ENCODE measurements around the gene RAB11FIP4. TPM values are rescaled to one million over a fixed set of nuclear protein-coding genes. Genes with fewer than 3 reads are reported as not detected.
A peak's percentile ranks its signal among the peaks of the same experiment; 100 is the strongest.

Gene RAB11FIP4
- total RNA-seq, 1 donor from 2014 or later: 10.2 TPM

DNA sequence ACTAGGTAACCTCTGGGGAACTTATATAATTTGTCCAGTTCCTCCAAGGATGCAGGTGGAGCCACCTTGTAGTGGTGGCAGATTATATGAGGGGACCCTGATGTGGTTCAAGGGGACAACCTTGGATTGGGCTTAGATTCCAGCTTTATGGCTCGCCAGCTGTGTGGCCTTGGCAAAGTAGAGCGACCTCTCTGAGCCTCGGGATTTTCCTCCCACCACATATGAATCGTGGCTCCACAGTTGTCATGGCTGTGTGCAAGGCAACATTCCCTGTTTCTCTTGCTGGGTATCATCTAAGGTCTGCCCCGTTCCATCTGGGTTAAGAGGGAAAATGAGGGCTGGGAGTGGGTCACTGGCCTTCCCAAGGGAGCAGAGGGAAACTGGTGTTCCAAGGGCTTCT lies 104.6 kb downstream of the RAB11FIP4 start:
- peaks cover 7% of the 10 kb centered on the region for H4K20me1 ChIP-seq (ENCODE audit: low read depth)
- no peak overlapping the region for H3K4me3 Mint-ChIP-seq
- no peak overlapping the region for H3K27ac Mint-ChIP-seq
- peaks cover 14% of the 10 kb centered on the region for H3F3A ChIP-seq (ENCODE audit: low read depth)
- H3K36me3 ChIP-seq: no peaks in the 10 kb centered on the region
- H3K27me3 ChIP-seq: no peaks in the 10 kb centered on the region
- peaks cover 14% of the 10 kb centered on the region for H3K27me3 Mint-ChIP-seq (ENCODE audit: insufficient read depth, low read depth)
- no peak for DNase-seq (ENCODE audit: low spot score)
- no peak overlapping the region for H3K4me3 ChIP-seq
- no peaks in the 10 kb centered on the region for H3K9me3 Mint-ChIP-seq
- TF ChIP-seq EZH2 (IDR thresholded peaks at IDR 0.05): no peak
- TF ChIP-seq, protein P1, sequence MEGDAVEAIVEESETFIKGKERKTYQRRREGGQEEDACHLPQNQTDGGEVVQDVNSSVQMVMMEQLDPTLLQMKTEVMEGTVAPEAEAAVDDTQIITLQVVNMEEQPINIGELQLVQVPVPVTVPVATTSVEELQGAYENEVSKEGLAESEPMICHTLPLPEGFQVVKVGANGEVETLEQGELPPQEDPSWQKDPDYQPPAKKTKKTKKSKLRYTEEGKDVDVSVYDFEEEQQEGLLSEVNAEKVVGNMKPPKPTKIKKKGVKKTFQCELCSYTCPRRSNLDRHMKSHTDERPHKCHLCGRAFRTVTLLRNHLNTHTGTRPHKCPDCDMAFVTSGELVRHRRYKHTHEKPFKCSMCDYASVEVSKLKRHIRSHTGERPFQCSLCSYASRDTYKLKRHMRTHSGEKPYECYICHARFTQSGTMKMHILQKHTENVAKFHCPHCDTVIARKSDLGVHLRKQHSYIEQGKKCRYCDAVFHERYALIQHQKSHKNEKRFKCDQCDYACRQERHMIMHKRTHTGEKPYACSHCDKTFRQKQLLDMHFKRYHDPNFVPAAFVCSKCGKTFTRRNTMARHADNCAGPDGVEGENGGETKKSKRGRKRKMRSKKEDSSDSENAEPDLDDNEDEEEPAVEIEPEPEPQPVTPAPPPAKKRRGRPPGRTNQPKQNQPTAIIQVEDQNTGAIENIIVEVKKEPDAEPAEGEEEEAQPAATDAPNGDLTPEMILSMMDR (IDR thresholded peaks at IDR 0.05): no peak
- no peak overlapping the region for H3K9ac ChIP-seq
- H2AFZ ChIP-seq (replicated peaks): no peak overlapping the region
- H3K4me2 ChIP-seq: no peak overlapping the region
- no peaks in the 10 kb centered on the region for H3K9me3 ChIP-seq (ENCODE audit: low read depth)
- H3K4me1 Mint-ChIP-seq: peaks cover 37% of the 10 kb centered on the region
- H3K36me3 Mint-ChIP-seq: no peaks in the 10 kb centered on the region
- no peaks in the 10 kb centered on the region for H3K79me2 ChIP-seq (ENCODE audit: low read depth)
- H3K4me1 ChIP-seq: peaks cover 24% of the 10 kb centered on the region
- H3K27ac ChIP-seq: no peak overlapping the region

DNA sequence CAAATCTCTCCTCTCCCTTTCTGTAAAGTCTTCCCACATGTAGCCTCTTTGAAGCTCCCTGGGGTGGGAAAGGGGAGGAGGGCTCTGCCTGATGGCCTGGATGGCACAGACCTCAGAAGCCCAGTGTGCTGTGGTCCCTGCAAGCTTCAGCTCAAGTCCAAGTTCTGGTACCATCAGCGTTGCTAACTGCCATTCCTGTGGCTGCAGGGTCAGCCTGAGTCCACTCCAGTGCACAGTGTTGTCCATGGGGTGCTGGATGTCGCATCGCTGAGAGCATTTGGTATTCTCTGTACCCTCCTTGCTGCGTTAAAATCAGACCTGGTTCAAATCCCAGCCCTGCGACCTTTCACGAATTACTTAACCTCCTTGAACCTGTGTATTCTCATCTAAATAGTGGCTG lies 105.1 kb downstream of the RAB11FIP4 start:
- no peaks in the 10 kb centered on the region for H3K36me3 Mint-ChIP-seq
- Histone ChIP-seq H3K27ac (no peak overlapping the region), H3K36me3 (no peaks in the 10 kb centered on the region), H3K4me2 (no peak overlapping the region), H2AFZ (replicated peaks) (no peak overlapping the region), H3F3A (ENCODE audit: low read depth) (peaks cover 14% of the 10 kb centered on the region), H3K9me3 (ENCODE audit: low read depth) (no peaks in the 10 kb centered on the region), H3K9ac (no peak overlapping the region), H3K79me2 (ENCODE audit: low read depth) (no peaks in the 10 kb centered on the region), H3K27me3 (no peaks in the 10 kb centered on the region), H3K4me1 (peaks cover 24% of the 10 kb centered on the region), H3K4me3 (no peak overlapping the region), H4K20me1 (ENCODE audit: low read depth) (peaks cover 7% of the 10 kb centered on the region)
- H3K27me3 Mint-ChIP-seq (ENCODE audit: insufficient read depth, low read depth): peaks cover 13% of the 10 kb centered on the region
- H3K9me3 Mint-ChIP-seq: no peaks in the 10 kb centered on the region
- H3K27ac Mint-ChIP-seq: no peak overlapping the region
- H3K4me3 Mint-ChIP-seq: no peak overlapping the region
- TF ChIP-seq, protein P1 (IDR thresholded peaks at IDR 0.05): no peak
- no peak for TF ChIP-seq EZH2phosphoT487 (IDR thresholded peaks at IDR 0.05)
- no peak for TF ChIP-seq EZH2 (IDR thresholded peaks at IDR 0.05)
- DNase-seq (ENCODE audit: low spot score): no peak
- peaks cover 39% of the 10 kb centered on the region for H3K4me1 Mint-ChIP-seq

DNA sequence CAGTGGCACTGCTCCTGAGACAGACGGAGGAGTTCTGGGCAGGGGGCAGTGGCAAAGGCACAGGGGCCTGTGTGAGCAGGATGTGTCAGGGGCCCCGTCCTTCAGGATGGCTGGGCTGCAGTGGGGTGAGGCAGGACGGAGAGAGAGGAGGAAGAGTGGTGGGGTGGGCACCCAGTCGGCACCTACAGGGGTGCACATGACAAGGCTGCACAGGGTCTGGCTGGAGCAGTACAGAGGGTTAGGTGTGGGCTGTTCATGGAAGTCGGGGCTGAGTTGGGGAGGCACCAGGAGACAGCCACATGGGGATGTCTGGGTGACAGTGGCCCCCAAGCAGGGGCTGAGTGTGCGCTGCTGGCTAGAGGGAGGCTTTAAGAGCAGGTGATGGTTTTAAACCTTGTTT lies 106.0 kb downstream of the RAB11FIP4 start:
- H3K79me2 ChIP-seq (ENCODE audit: low read depth): no peaks in the 10 kb centered on the region

More for the DNA sequence above, 106.0 kb downstream of the RAB11FIP4 start:
- H3K4me3 ChIP-seq: no peak overlapping the region
- no peaks in the 10 kb centered on the region for H3K9me3 ChIP-seq (ENCODE audit: low read depth)
- no peak for TF ChIP-seq EZH2phosphoT487 (IDR thresholded peaks at IDR 0.05)
- no peak for TF ChIP-seq EZH2 (IDR thresholded peaks at IDR 0.05)
- TF ChIP-seq, protein P1 (IDR thresholded peaks at IDR 0.05): no peak
- H3F3A ChIP-seq (ENCODE audit: low read depth): peaks cover 14% of the 10 kb centered on the region
- H3K27me3 ChIP-seq: no peaks in the 10 kb centered on the region
- no peak for DNase-seq (ENCODE audit: low spot score)
- no peaks in the 10 kb centered on the region for H3K9me3 Mint-ChIP-seq
- H4K20me1 ChIP-seq (ENCODE audit: low read depth): peaks cover 7% of the 10 kb centered on the region
- H3K27me3 Mint-ChIP-seq (ENCODE audit: insufficient read depth, low read depth): peaks cover 10% of the 10 kb centered on the region
- no peaks in the 10 kb centered on the region for H3K36me3 ChIP-seq
- H3K36me3 Mint-ChIP-seq: no peaks in the 10 kb centered on the region
- H2AFZ ChIP-seq (replicated peaks): no peak overlapping the region
- H3K4me2 ChIP-seq: no peak overlapping the region
- no peak overlapping the region for H3K27ac ChIP-seq
- no peak overlapping the region for H3K9ac ChIP-seq
- peak overlapping the region; percentile 72 for H3K27ac Mint-ChIP-seq
- no peak overlapping the region for H3K4me3 Mint-ChIP-seq
- peaks cover 39% of the 10 kb centered on the region for H3K4me1 Mint-ChIP-seq
- H3K4me1 ChIP-seq: peaks cover 24% of the 10 kb centered on the region

Measured in neural progenitor cell (in vitro differentiated cells).